Endothelial cell of umbilical vein (primary cell): ENCODE data around the gene CHST11. TPM values are rescaled to one million over a fixed set of nuclear protein-coding genes. Genes with fewer than 3 reads are reported as not detected.

ENCODE experiments used
- BruUV-seq: library from RNA; stranded (reverse); fragments of 400-500 nt; replicated peaks from 2 replicates; lab custom pipeline; 2021; lab: Mats Ljungman, UMichigan
- CTCF ChIA-PET: fragments of 300-600, 350-600 bp; sonication (Branson Sonifier 250); formaldehyde crosslinking; loops from one replicate; lab custom pipeline; 2021; ENCODE audit warnings: antibody characterized with exemption, inconsistent platforms; lab: Charles Lee
- POLR2A ChIA-PET: fragments of 300-600, 350-600 bp; sonication (Branson Sonifier 250); formaldehyde crosslinking; loops from one replicate; lab custom pipeline; 2021; ENCODE audit warnings: antibody characterized with exemption, inconsistent platforms; lab: Charles Lee
- DNase-seq: peaks from one replicate; pipeline ENCODE4 v3.0.0-alpha.2; 2011; ENCODE audit warnings: low read depth, low spot score
- FAIRE-seq: peaks from 2 replicates; lab custom pipeline; 2011; peaks lifted over from hg19 to GRCh38; lab: Jason Lieb, UNC
- H2AFZ ChIP-seq: 2 replicates; pipeline ENCODE4 v1.6.0; 2012; ENCODE audit warnings: low read depth, low read length, control low read depth, inconsistent platforms
- H3K27ac ChIP-seq: 2 replicates; pipeline ENCODE4 v1.5.1; 2011; ENCODE audit warnings: low read depth, mild to moderate bottlenecking, control low read depth, low read length, moderate library complexity; ENCODE audit not compliant: insufficient read depth
- H3K27me3 ChIP-seq, 2 experiments: 2 replicates each; pipeline versions ENCODE4 v1.6.0 to v1.6.1; 2011; ENCODE audit warnings: low read length in 2 of 2, mixed read lengths in 1 of 2; ENCODE audit not compliant: control insufficient read depth in 2 of 2, insufficient read depth in 2 of 2
- H3K36me3 ChIP-seq, 2 experiments: 2 replicates in 1 of 2; 3 replicates in 1 of 2; pipeline ENCODE4 v1.5.1; 2011; ENCODE audit warnings: low read length in 2 of 2, mild to moderate bottlenecking in 1 of 2, moderate library complexity in 1 of 2; ENCODE audit not compliant: control insufficient read depth in 2 of 2, insufficient read depth in 2 of 2; ENCODE audit errors: extremely low read depth in 1 of 2
- H3K4me1 ChIP-seq: 3 replicates; pipeline ENCODE4 v1.5.1; 2011; ENCODE audit warnings: mild to moderate bottlenecking, low read length; ENCODE audit not compliant: control insufficient read depth, insufficient read depth; ENCODE audit errors: extremely low read depth
- H3K4me2 ChIP-seq: 2 replicates; pipeline ENCODE4 v1.6.1; 2011; ENCODE audit warnings: low read length, control low read depth, mixed read lengths; ENCODE audit not compliant: insufficient read depth
- H3K4me3 ChIP-seq, 3 experiments: fragments of 200-600 bp in 1 of 3; sonication (generic), shearing (Covaris generic) in 1 of 3; replicated peaks in 1 of 3; 2 replicates each; pipeline ENCODE4 v1.5.1; 2011 to 2016; ENCODE audit warnings: control low read depth in 3 of 3, low read length in 3 of 3, mild to moderate bottlenecking in 2 of 3, inconsistent platforms in 1 of 3, low read depth in 1 of 3, moderate library complexity in 1 of 3; ENCODE audit not compliant: insufficient read depth in 1 of 3
- H3K79me2 ChIP-seq: 2 replicates; pipeline ENCODE4 v1.6.0; 2012; ENCODE audit warnings: low read length, inconsistent platforms; ENCODE audit not compliant: control insufficient read depth, insufficient read depth
- H3K9ac ChIP-seq: replicated peaks from 2 replicates; pipeline ENCODE3; 2011; ENCODE audit warnings: low read length, control low read depth; ENCODE audit not compliant: insufficient read depth; ENCODE audit errors: extremely low read depth
- H3K9me1 ChIP-seq: replicated peaks from 3 replicates; pipeline ENCODE4 v1.6.0; 2011; ENCODE audit warnings: mild to moderate bottlenecking, low read length; ENCODE audit not compliant: control insufficient read depth, insufficient read depth; ENCODE audit errors: extremely low read depth
- H3K9me3 ChIP-seq: replicated peaks from 2 replicates; pipeline ENCODE4 v1.5.1; 2012; ENCODE audit warnings: low read length, inconsistent platforms; ENCODE audit not compliant: control insufficient read depth, insufficient read depth
- H4K20me1 ChIP-seq: replicated peaks from 2 replicates; pipeline ENCODE3; 2011; ENCODE audit warnings: mild to moderate bottlenecking, low read length; ENCODE audit not compliant: control insufficient read depth, insufficient read depth; ENCODE audit errors: extremely low read depth
- CTCF ChIP-seq, 2 donors: IDR thresholded peaks; 1 replicate in 1 of 2; 2 replicates in 1 of 2; pipeline ENCODE4 v1.5.1; 2011; ENCODE audit warnings: low read length in 2 of 2, mild to moderate bottlenecking in 2 of 2, moderate library complexity in 2 of 2, control low read depth in 1 of 2, inconsistent platforms in 1 of 2, low read depth in 1 of 2; ENCODE audit not compliant: insufficient read depth in 1 of 2; ENCODE audit errors: extremely low read depth in 1 of 2
- EZH2 ChIP-seq: IDR thresholded peaks from 2 replicates; pipeline ENCODE4 v1.6.1; 2012; ENCODE audit warnings: borderline replicate concordance, low read depth, mild to moderate bottlenecking, moderate library complexity, low read length, inconsistent platforms; ENCODE audit not compliant: severe bottlenecking
- FOS ChIP-seq: IDR thresholded peaks from 2 replicates; pipeline ENCODE4 v1.6.1; 2011; ENCODE audit warnings: mild to moderate bottlenecking, low read length, moderate library complexity, borderline replicate concordance; ENCODE audit not compliant: insufficient read depth
- GATA2 ChIP-seq: IDR thresholded peaks from 2 replicates; pipeline ENCODE4 v1.7.0; 2011; ENCODE audit warnings: low read depth, mild to moderate bottlenecking, moderate library complexity, mixed read lengths, low read length; ENCODE audit not compliant: insufficient read length, insufficient read depth
- JUN ChIP-seq: IDR thresholded peaks from 2 replicates; pipeline ENCODE4 v1.6.1; 2011; ENCODE audit warnings: borderline replicate concordance, low read depth; ENCODE audit not compliant: insufficient read length, insufficient read depth
- MYC ChIP-seq: IDR thresholded peaks from one replicate; pipeline ENCODE4 v1.6.1; 2011; ENCODE audit warnings: mild to moderate bottlenecking, low read depth, low read length
- POLR2A ChIP-seq: IDR thresholded peaks from 2 replicates; pipeline ENCODE4 v1.6.1; 2012; ENCODE audit warnings: low read depth, mild to moderate bottlenecking, control low read depth, low read length
- POLR2AphosphoS5 ChIP-seq: IDR thresholded peaks from 2 replicates; pipeline ENCODE4 v1.6.1; 2012; ENCODE audit warnings: low read depth, mild to moderate bottlenecking, control low read depth, low read length, moderate library complexity; ENCODE audit not compliant: insufficient read depth
- dilution Hi-C: fragments of 300-500 bp; cut with MboI; formaldehyde crosslinking; loops from one replicate; pipeline ENCODE4 v1.15.0; 2019; ENCODE audit warnings: low sequenced_read_pairs; ENCODE audit not compliant: extremely low pct_ligation_motif_present
- intact Hi-C: fragments of 100-400 bp; cut with micrococcal nuclease; formaldehyde crosslinking; loops from one replicate; pipeline ENCODE4 v1.10.0; 2022
- polyA plus RNA-seq, 4 experiments: library from polyadenylated mRNA; depleted of rRNA in 3 of 4; stranded (reverse) in 3 of 4; unstranded in 1 of 4; fragments of >200 nt; gene quantifications; 2 replicates each; pipeline versions ENCODE4 v1.2.1 to v1.2.3, GENCODE V29; 2011 to 2012; ENCODE audit warnings: missing spikeins in 1 of 4
- total RNA-seq: library from RNA; stranded (reverse); gene quantifications from 2 replicates; pipeline ENCODE4 v1.2.3, GENCODE V29; 2021
- TF ChIP-seq, protein P1 (sequence below): IDR thresholded peaks from 2 replicates; pipeline ENCODE4 v1.6.1; 2011; ENCODE audit not compliant: insufficient read depth, insufficient read length

Gene CHST11
- total and polyA plus RNA-seq, 2 donors (not counting 3 experiments of a cell fraction or from before 2014, with no cell fraction given) = 19.7 to 20.9 TPM

DNA sequence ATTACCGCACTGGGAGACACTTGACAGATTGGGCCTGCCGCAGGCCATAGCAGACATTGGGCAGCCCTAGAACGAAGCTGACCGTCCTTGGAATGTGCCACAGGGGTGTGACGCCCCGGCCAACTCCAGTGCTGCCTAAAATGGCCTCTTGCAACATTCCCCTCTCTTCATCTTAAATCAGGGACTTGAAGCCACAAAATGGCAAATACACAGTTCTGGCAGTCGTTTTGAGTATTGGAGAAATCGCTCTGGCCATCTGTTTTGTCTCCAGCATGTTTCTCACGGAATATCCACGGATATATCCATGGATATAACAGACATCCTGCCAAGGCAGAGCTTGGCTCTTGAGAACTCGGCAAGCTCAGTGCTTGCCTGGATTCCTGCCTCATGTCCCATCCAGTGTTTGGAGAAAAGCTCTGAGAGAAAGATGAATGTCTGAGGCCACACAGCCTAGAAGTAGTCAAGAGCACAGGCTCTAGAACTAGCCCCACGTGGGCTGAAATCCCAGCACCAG is 158.4 kb downstream of the CHST11 start:
- dilution Hi-C loops = no loop called here
- no peak for TF ChIP-seq JUN
- no peak for TF ChIP-seq POLR2A
- no peak for TF ChIP-seq CTCF (IDR thresholded peaks at IDR 0.05; ENCODE audit: extremely low read depth in 1 of 2, insufficient read depth in 1 of 2, low read depth in 1 of 2, low read length in 2 of 2)
- TF ChIP-seq POLR2AphosphoS5 = no peak
- TF ChIP-seq MYC = no peak
- TF ChIP-seq GATA2 = no peak
- no peak for TF ChIP-seq EZH2
- TF ChIP-seq, protein P1, sequence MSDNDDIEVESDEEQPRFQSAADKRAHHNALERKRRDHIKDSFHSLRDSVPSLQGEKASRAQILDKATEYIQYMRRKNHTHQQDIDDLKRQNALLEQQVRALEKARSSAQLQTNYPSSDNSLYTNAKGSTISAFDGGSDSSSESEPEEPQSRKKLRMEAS = no peak
- no peak for TF ChIP-seq FOS
- no peaks in the 10 kb centered on the region for H4K20me1 ChIP-seq
- H3K9me1 ChIP-seq = no peaks in the 10 kb centered on the region
- BruUV-seq = no TSS peak
- H3K4me3 ChIP-seq = no peak overlapping the region
- ChIA-PET CTCF (no interaction called here), POLR2A (no interaction called here)
- H3K4me1 ChIP-seq = no peaks in the 10 kb centered on the region
- no peaks in the 10 kb centered on the region for H3K27me3 ChIP-seq
- no peak overlapping the region for H3K4me2 ChIP-seq
- FAIRE-seq (no peak), DNase-seq (no peak)
- no peak overlapping the region for H2AFZ ChIP-seq
- H3K79me2 ChIP-seq = no peaks in the 10 kb centered on the region
- no peak overlapping the region for H3K9ac ChIP-seq
- H3K36me3 ChIP-seq = no peaks in the 10 kb centered on the region
- intact Hi-C loops = no loop called here
- H3K9me3 ChIP-seq = no peaks in the 10 kb centered on the region
- H3K27ac ChIP-seq = no peak overlapping the region
